ENCODE results near the gene NR5A1.

Gene NR5A1

GRCh38 chr9:124457079-124457886 lies 49.9 kb downstream of the NR5A1 start:
- no peak for DNase-seq (ENCODE audit: low read depth)
- no peak for TF ChIP-seq CTCF (IDR thresholded peaks at IDR 0.05; ENCODE audit: low read depth, low read length, missing control alignments)
- no peak overlapping the region for H3K4me3 ChIP-seq (ENCODE audit: low read depth, low read length)

GRCh38 chr9:124456341-124457078 lies 50.7 kb downstream of the NR5A1 start:
- no peak for TF ChIP-seq CTCF (IDR thresholded peaks at IDR 0.05; ENCODE audit: low read depth, low read length, missing control alignments)
- no peak overlapping the region for H3K4me3 ChIP-seq (ENCODE audit: low read depth, low read length)
- no peak for DNase-seq (ENCODE audit: low read depth)

- TF ChIP-seq CTCF (IDR thresholded peaks at IDR 0.05; ENCODE audit: low read depth, low read length, missing control alignments), result no peak
Measured at GRCh38 chr9:124455820-124456219, 51.4 kb downstream of the NR5A1 start.

GRCh38 chr9:124454791-124455443 lies 52.3 kb downstream of the NR5A1 start:
- TF ChIP-seq CTCF (IDR thresholded peaks at IDR 0.05; ENCODE audit: low read depth, low read length, missing control alignments), result no peak
- no peak overlapping the region for H3K4me3 ChIP-seq (ENCODE audit: low read depth, low read length)
- DNase-seq (ENCODE audit: low read depth), result no peak

More at GRCh38 chr9:124455820-124456219, 51.4 kb downstream of the NR5A1 start:
- H3K4me3 ChIP-seq (ENCODE audit: low read depth, low read length), result no peak overlapping the region
- no peak for DNase-seq (ENCODE audit: low read depth)

- no peak for TF ChIP-seq CTCF (IDR thresholded peaks at IDR 0.05; ENCODE audit: low read depth, low read length, missing control alignments)
- no peak overlapping the region for H3K4me3 ChIP-seq (ENCODE audit: low read depth, low read length)
- no peak for DNase-seq (ENCODE audit: low read depth)
Measured at GRCh38 chr9:124454296-124454695, 52.9 kb downstream of the NR5A1 start.

- TF ChIP-seq CTCF (IDR thresholded peaks at IDR 0.05; ENCODE audit: low read depth, low read length, missing control alignments), result no peak
- no peak for DNase-seq (ENCODE audit: low read depth)
- H3K4me3 ChIP-seq (ENCODE audit: low read depth, low read length), result no peak overlapping the region
Measured at GRCh38 chr9:124453586-124454191, 53.5 kb downstream of the NR5A1 start.
